Measurements from ENCODE around the gene EXOC6B. TPM values are rescaled to one million over a fixed set of nuclear protein-coding genes. Genes with fewer than 3 reads are reported as not detected.
"Not testable (repeated sequence)": the region's sequence is repeated elsewhere in the genome, so short reads cannot be mapped to it uniquely, and the experiment has no call there.

Gene EXOC6B
- total RNA-seq, 1 experiment from 2014 or later, result 10.9 TPM

- no peak for DNase-seq (ENCODE audit: low spot score)
Observed at GRCh38 chr2:72548081-72548764, 277.6 kb downstream of the EXOC6B start.

- no peak for DNase-seq (ENCODE audit: low spot score)
Observed at GRCh38 chr2:72545790-72546189, 280.0 kb downstream of the EXOC6B start.

GRCh38 chr2:72544554-72544953, 281.3 kb downstream of the EXOC6B start:
- DNase-seq (ENCODE audit: low spot score), result no peak

- DNase-seq (ENCODE audit: low spot score), result no peak
Observed at GRCh38 chr2:72543497-72544216, 282.2 kb downstream of the EXOC6B start.

GRCh38 chr2:72539071-72539552, 286.7 kb downstream of the EXOC6B start:
- no peak for DNase-seq (ENCODE audit: low spot score)

- no peak for DNase-seq (ENCODE audit: low spot score)
Observed at GRCh38 chr2:72538486-72538885, 287.3 kb downstream of the EXOC6B start.

- not testable (repeated sequence) for DNase-seq (ENCODE audit: low spot score)
Observed at GRCh38 chr2:72535586-72535985, 290.2 kb downstream of the EXOC6B start.

- DNase-seq (ENCODE audit: low spot score), result no peak
Observed at GRCh38 chr2:72533765-72534164, 292.1 kb downstream of the EXOC6B start.

GRCh38 chr2:72527424-72527823, 298.4 kb downstream of the EXOC6B start:
- DNase-seq (ENCODE audit: low spot score), result no peak

GRCh38 chr2:72526623-72527022, 299.2 kb downstream of the EXOC6B start:
- no peak for DNase-seq (ENCODE audit: low spot score)

GRCh38 chr2:72524071-72524470, 301.8 kb downstream of the EXOC6B start:
- DNase-seq (ENCODE audit: low spot score), result no peak

GRCh38 chr2:72515696-72516095, 310.1 kb downstream of the EXOC6B start:
- peak; percentile 7 for DNase-seq (ENCODE audit: low spot score)

- DNase-seq (ENCODE audit: low spot score), result no peak
Observed at GRCh38 chr2:72513011-72513410, 312.8 kb downstream of the EXOC6B start.

GRCh38 chr2:72512376-72512775, 313.5 kb downstream of the EXOC6B start:
- no peak for DNase-seq (ENCODE audit: low spot score)

- DNase-seq (ENCODE audit: low spot score), result no peak
Observed at GRCh38 chr2:72511906-72512305, 313.9 kb downstream of the EXOC6B start.

GRCh38 chr2:72497763-72498162, 328.1 kb downstream of the EXOC6B start:
- no peak for DNase-seq (ENCODE audit: low spot score)

GRCh38 chr2:72496479-72496878, 329.4 kb downstream of the EXOC6B start:
- DNase-seq (ENCODE audit: low spot score), result no peak

- no peak for DNase-seq (ENCODE audit: low spot score)
Observed at GRCh38 chr2:72494392-72494791, 331.4 kb downstream of the EXOC6B start.

- DNase-seq (ENCODE audit: low spot score), result not testable (repeated sequence)
Observed at GRCh38 chr2:72484622-72485021, 341.2 kb downstream of the EXOC6B start.

GRCh38 chr2:72483346-72483745, 342.5 kb downstream of the EXOC6B start:
- DNase-seq (ENCODE audit: low spot score), result no peak

- DNase-seq (ENCODE audit: low spot score), result no peak
Observed at GRCh38 chr2:72475246-72475645, 350.6 kb downstream of the EXOC6B start.

GRCh38 chr2:72457801-72458516, 367.9 kb downstream of the EXOC6B start:
- DNase-seq (ENCODE audit: low spot score), result peak; percentile 53

GRCh38 chr2:72454189-72454588, 371.6 kb downstream of the EXOC6B start:
- DNase-seq (ENCODE audit: low spot score), result no peak

Measured in H4 (cell line).